Transverse colon (tissue), 3 donors: ENCODE results near the gene ZBTB20.

ENCODE experiments used
- POLR2A ChIP-seq: fragments of 450-650 bp; IDR thresholded peaks from one replicate; pipeline ENCODE4 v1.6.1; 2016; ENCODE audit warnings: antibody characterized with exemption, mild to moderate bottlenecking, moderate library complexity
- TF ChIP-seq, protein P1 (sequence below), 5 experiments: fragments of 200-600 bp in 3 of 5; fragments of 450-650 bp in 2 of 5; sonication (generic) in 3 of 5; IDR thresholded peaks; 1 replicate in 2 of 5; 2 replicates in 3 of 5; pipeline ENCODE4 v1.5.1; 2016 to 2017; ENCODE audit warnings: antibody characterized with exemption in 5 of 5, inconsistent platforms in 3 of 5, mild to moderate bottlenecking in 2 of 5, moderate library complexity in 1 of 5

DNA sequence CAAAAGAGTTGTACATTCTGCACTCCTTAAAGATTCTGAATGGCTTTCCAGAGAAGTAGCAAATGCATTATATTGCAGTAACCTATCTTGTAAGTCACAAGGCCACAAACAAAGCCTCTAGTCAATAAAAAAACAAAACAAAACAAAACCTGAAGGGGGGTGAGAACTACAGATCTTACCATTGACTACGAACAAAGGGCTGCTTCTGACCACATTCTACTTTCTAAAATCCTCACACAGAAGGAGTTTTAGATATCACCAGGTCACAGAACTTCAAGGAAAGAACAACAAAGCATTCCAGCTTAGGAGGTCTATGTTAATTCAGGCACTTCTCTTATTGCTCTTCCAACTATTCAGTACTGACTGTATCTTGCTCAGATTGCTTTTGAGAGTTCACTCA, 343.0 kb downstream of the ZBTB20 start:
- TF ChIP-seq, protein P1, sequence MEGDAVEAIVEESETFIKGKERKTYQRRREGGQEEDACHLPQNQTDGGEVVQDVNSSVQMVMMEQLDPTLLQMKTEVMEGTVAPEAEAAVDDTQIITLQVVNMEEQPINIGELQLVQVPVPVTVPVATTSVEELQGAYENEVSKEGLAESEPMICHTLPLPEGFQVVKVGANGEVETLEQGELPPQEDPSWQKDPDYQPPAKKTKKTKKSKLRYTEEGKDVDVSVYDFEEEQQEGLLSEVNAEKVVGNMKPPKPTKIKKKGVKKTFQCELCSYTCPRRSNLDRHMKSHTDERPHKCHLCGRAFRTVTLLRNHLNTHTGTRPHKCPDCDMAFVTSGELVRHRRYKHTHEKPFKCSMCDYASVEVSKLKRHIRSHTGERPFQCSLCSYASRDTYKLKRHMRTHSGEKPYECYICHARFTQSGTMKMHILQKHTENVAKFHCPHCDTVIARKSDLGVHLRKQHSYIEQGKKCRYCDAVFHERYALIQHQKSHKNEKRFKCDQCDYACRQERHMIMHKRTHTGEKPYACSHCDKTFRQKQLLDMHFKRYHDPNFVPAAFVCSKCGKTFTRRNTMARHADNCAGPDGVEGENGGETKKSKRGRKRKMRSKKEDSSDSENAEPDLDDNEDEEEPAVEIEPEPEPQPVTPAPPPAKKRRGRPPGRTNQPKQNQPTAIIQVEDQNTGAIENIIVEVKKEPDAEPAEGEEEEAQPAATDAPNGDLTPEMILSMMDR (IDR thresholded peaks at IDR 0.05) = no peak
- no peak for TF ChIP-seq POLR2A
